Measurements from ENCODE around the gene STARD3.
"Not testable (repeated sequence)": the region's sequence is repeated elsewhere in the genome, so short reads cannot be mapped to it uniquely, and the experiment has no call there.

Gene STARD3

GRCh38 chr17:39636927-39637736, at the start of gene STARD3:
Gene STARD3, plus strand, starts transcription at chr17:39637144. Its CDS starts 16,388 bp downstream, at chr17:39653532.
- DNase-seq, result peak; percentile 96

DNA sequence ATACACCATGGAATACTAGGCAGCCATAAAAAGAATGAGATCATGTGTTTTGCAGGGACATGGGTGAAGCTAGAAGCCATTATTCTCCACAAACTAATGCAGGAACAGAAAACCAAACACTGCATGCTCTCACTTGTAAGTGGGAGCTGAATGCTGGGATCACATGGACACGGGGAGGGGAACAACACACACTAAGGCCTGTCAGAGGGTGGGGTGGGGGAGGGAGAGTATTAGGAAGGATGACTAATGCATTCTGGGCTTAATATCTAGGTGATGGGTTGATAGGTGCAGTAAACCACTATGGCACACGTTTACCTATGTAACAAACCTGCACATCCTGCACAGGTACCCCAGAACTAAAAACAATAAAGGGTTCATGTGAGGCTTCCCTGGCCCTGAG, 46.8 kb upstream of the STARD3 start:
- not testable (repeated sequence) for DNase-seq

- DNase-seq, result peak; percentile 69
Measured at GRCh38 chr17:39591958-39592954, 44.7 kb upstream of the STARD3 start.

- DNase-seq, result no peak
Measured at GRCh38 chr17:39593371-39593770, 43.6 kb upstream of the STARD3 start.

DNA sequence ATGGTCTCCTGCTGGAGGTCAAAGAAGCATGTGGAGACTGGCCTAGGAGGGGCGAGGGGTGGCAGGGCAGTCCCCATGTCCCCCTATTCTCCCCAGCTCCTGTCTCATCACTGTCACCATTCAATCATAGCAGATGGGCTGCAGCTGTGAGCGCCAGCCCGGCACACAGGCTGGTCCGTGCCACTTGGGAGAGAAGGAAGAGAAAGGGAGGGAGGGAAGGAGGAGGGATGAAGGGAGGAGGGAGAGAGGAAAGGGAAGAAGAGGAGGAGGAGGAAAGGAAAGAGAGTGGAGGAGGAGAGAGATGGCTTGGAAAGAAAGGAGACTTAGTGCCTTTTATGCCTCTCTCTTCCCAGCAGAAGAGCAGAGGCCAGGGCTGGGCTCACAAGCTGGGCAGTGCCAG, 41.6 kb upstream of the STARD3 start:
- DNase-seq, result no peak

DNA sequence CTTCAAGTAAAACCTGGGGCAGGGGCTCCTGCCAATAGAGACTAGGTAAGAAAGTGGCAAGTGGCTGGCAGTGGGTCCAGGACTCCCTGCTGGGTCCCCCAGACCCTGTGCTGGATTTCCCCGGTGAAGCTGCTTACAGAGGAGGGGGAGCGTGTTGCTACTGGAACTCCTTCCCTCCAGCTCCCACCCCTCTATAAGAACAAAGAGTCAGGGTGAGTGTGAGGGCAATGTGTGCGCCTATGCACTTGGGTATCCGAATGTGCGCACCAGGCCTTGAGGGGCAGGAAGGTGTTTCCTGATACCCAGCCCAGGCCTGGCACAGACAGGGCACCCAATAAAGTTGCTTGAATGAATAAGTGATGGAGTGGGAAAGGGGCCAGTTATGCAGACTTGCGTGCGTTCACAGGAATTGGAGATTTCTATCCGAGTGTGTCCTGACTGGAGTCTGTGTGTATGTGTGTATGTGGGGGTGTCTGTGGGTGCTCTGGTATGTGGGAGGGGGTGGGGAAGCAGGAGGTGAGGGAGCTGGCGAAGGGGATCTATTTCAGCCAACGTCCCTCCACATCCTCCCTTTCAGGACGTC, 40.9 kb upstream of the STARD3 start:
- no peak for DNase-seq

DNA sequence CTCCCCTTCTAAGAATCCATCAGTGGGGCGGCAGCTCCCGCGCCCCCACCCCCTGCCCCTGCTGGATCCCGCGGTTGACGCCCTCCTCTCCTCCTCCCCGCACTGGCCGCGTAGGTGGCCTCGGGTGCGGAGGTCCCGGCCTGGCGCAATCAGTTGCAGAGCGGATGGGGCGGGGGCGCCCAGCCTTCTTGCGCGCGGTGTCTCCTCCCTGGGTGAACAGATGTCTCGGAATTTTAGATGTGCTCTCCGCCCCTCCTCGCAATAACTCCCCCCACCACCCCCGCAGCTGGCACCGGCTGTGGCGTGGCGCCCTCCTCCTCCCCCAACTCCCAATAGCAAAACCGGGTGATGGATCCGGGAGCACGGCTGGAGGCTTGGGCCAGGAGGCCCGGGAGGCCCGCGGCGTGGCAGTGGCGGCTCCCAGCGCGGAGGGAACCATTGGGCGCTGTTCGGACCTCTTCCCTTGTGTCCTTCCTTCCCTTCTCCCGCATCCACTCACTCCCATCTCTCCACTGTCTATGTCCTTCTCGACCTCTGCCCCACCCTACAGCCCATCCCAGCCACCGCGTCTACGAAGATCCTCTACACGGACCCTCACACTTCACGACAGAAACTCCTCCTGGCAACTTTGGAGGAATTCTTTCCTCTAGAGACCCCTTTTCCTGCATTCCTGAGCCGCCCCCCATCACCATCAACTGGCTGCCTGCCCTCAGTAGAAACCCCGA, 40.2 kb upstream of the STARD3 start:
- no peak for DNase-seq

DNA sequence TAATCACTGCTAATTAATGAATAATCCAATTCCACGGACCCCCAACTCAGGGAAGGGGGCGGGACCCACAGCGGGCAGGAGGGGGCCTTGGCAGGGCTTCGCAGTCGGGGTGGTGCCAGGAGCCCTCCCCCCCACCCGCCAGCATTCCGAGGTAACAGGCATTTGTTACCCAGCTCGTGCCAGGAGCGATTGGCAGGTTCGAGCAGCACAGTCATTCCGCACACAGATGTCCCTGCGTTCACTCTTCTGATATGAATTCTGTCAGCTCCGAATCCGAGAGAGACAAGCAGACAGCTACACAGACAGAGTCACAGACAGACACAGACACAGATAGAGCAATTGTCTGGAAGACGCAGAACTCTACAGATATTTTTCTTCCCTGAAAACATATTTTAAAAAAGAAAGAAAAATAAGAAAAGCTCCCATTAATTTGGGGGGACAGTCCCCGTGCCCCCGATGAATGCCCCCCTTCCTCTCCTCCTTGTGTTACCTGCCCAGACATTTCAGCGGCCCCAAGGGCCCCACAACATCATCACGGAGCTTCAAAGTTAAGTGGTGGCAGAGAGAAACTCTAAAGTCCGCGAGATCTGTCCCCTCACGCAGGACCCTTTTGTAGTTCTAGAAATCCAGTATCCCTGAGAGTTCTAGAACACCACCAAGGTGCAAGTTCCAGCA, 39.4 kb upstream of the STARD3 start:
- DNase-seq, result no peak

GRCh38 chr17:39598047-39598481, 38.9 kb upstream of the STARD3 start:
- DNase-seq, result no peak

DNA sequence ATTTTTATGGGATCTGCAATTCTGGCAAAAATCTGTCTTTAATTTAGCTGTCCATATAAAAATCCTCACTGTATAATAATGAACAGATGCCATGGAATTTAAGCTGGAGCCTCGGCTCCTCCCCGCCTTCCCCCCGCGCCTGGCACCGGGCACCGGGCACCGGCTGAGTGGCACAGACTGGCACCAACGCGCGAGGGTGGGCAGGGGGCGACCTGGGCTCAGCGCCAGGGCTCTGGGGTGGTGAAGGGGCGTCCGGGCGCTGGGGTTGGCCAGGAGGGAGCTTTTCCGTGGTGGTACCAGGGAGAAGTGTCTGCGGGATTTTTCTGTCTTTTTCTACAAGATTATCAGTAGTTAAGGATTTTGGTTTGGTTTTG, 38.3 kb upstream of the STARD3 start:
- no peak for DNase-seq

DNA sequence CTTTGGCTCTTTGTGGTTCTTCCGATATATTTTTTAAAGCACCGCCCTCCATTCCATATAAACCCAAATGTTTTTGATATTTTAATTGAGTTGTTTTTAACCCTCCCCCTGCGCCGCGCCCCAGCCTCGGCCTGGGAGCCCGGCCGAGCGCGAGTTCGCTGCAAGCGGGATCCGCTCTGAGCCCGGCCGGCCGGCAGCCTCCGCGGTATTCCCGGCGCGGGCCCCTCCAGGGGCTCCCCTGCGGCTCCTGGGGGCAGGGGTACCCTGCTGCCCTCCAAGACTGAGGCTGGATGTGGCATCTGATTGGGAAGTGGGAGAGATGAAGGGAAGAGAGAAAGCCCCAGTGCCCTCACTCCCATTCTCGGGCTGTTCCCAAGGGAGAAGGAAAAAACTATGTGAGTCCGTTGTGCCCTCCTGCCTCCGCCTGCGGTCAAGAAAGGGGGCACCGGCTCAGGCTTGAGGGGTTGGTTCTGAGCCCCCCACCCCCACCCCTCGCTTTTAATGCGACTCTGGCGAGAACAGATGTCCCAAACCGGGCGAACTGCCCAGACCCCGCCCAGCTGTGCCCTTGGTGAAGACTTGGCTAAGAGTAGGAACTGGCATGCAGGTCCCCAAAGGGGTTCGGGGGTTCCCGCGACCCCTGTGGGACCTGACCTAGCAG, 37.8 kb upstream of the STARD3 start:
- DNase-seq, result no peak

DNA sequence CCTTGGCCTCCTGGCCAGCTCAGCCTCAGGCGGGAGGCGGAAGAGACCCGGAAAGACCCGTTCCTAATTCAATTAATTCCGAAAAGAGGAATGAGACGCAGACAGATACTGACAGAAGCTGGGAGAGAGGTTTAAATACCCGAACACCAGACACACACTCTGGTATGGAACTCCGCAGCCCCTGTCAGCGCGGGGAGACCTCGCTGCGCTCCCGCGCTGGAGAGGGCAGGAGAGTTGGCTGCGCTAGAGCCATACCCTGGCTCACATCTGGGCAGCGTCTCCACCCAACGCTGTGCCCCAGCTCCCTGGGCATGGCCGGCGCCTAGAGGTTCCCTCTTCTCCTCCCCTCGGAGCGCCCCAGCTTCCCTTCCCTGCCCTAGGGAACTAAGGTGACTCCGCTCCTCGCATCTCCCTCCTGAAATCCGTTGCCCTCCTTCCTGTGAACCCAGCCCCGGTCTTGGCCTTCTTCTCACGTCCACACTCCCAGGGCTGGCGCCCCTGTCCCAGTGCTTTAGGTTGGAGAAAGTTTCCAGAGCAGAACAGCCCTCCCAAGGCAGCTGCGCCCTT, 37.2 kb upstream of the STARD3 start:
- DNase-seq, result no peak

GRCh38 chr17:39600288-39600996, 36.5 kb upstream of the STARD3 start:
- DNase-seq, result no peak

DNA sequence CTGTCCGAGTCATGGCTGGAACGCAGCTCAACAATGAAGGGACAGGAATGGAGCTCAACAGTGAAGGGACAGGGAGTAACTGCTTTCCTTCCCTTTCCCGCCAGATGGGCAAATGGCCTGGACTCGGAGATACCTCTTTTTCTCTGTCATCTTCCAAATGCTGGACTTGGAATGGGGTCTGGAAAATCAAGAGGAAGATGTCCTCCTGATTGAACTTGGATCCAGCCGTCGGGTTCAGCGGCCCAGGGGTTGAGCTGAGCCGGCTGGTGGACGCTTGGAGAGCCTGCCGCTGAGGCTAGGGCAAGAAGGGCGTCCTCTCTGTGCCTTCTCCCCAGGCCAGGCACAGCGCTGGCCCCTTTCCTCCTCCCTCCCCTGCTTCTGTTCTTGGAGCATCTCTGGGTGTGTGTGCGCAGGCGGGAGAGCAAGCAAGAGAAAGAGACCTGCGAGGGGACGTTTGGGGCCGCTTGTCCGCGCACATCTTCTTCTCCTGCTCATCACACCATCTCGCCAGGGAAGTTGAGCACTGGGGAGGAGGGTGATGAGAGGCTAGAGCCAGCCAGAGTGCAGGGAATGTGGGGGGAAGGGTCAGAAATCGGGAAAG, 35.8 kb upstream of the STARD3 start:
- DNase-seq, result no peak

GRCh38 chr17:39601758-39602532, 35.0 kb upstream of the STARD3 start:
- DNase-seq, result no peak

- DNase-seq, result no peak
Measured at GRCh38 chr17:39602533-39603303, 34.2 kb upstream of the STARD3 start.

DNA sequence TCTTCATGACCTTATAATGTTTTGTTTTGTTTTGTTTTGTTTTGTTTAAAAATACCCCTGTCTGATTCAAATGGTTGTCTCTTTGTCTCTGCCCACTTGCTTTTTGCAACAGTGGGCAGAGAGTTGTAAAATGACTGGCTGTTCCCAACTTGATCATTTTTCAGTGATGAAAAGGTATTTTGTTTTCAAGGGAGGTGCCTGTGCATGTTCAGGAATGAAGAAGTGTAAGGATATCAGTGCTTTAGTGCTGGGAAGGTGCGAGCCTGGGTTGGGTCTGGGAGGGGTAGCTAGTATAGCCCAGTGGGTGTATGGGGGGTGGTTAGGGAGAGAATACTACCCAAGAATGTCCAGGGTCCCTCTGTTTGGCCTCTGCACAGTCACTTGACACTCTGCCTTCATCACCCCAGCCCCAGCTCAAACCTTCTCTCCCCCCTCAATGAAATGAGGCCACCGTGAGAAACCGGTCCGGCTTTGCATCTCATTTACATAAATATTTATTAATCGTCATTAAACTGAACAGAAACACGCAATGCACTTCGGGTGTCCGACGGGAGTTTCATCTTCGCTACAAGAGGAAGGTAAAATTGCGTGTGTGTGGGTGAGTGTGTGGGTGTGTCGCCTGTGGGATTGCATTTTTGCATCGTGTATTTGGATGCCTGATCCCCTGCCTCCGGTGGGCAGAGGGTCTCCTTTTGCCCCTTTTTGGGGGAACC, 33.5 kb upstream of the STARD3 start:
- no peak for DNase-seq

Measured in hematopoietic multipotent progenitor cell treated with erythropoietin and hydrocortisone succinate and interleukin-3 and kit ligand, for 4 days (in vitro differentiated cells).